Mesothelial cell of epicardium (in vitro differentiated cells): ENCODE data around the gene SPATS2L. TPM values are rescaled to one million over a fixed set of nuclear protein-coding genes. Genes with fewer than 3 reads are reported as not detected.

ENCODE experiments used
- DNase-seq, 2 experiments: peaks; one replicate each; pipeline ENCODE4 v3.0.0; 2021; ENCODE audit warnings: low spot score in 2 of 2; ENCODE audit not compliant: unreplicated experiment in 2 of 2
- H3K27ac Mint-ChIP-seq: 2 replicates; pipeline ENCODE4 v1.8.0; 2021; ENCODE audit warnings: mixed read lengths
- H3K27me3 Mint-ChIP-seq: 2 replicates; pipeline ENCODE4 v1.8.0; 2021; ENCODE audit warnings: low read depth, mixed read lengths
- H3K36me3 Mint-ChIP-seq: 2 replicates; pipeline ENCODE4 v1.8.0; 2021; ENCODE audit warnings: mixed read lengths
- H3K4me1 Mint-ChIP-seq: 2 replicates; pipeline ENCODE4 v1.8.0; 2021; ENCODE audit warnings: mixed read lengths
- H3K4me3 Mint-ChIP-seq: 2 replicates; pipeline ENCODE4 v1.8.0; 2021; ENCODE audit warnings: mild to moderate bottlenecking, moderate library complexity, mixed read lengths
- H3K9me3 Mint-ChIP-seq: 2 replicates; pipeline ENCODE4 v1.8.0; 2021; ENCODE audit warnings: mixed read lengths
- total RNA-seq: library from RNA; stranded (reverse); gene quantifications from 3 replicates; pipeline ENCODE4 v1.2.1, GENCODE V29; 2021
- TF ChIP-seq, protein P1 (sequence below): fragments of 200-600 bp; sonication (generic); IDR thresholded peaks from one replicate; pipeline ENCODE4 v1.5.0; 2021; ENCODE audit warnings: antibody characterized with exemption; ENCODE audit not compliant: unreplicated experiment

Gene SPATS2L
- total RNA-seq, 1 donor from 2014 or later: 84.8 TPM

DNA sequence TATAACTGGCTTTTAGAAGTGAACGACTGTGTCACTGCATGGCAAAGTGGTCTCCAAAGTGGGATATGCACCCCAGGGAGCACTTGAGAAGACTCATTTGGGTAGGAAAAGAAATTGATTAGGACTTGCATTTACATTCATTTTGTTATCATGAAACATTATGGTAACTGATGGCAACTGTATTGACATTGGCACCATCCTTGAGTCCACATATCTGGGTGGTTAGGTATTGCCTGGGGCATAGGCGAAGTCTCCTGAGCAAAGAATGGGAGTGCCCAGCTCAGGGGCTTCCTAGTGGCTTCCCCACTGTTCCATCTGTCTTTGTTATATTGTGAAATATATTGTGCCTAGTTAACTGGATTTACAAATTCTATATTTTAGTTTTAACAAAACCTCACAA, 29.2 kb downstream of the SPATS2L start:
- Mint-ChIP-seq H3K27me3 (no peaks in the 10 kb centered on the region), H3K4me3 (no peak overlapping the region), H3K27ac (peak overlapping the region; percentile 51), H3K9me3 (no peaks in the 10 kb centered on the region), H3K4me1 (peaks cover 48% of the 10 kb centered on the region), H3K36me3 (peaks cover 9% of the 10 kb centered on the region)
- DNase-seq: no peak
- TF ChIP-seq, protein P1, sequence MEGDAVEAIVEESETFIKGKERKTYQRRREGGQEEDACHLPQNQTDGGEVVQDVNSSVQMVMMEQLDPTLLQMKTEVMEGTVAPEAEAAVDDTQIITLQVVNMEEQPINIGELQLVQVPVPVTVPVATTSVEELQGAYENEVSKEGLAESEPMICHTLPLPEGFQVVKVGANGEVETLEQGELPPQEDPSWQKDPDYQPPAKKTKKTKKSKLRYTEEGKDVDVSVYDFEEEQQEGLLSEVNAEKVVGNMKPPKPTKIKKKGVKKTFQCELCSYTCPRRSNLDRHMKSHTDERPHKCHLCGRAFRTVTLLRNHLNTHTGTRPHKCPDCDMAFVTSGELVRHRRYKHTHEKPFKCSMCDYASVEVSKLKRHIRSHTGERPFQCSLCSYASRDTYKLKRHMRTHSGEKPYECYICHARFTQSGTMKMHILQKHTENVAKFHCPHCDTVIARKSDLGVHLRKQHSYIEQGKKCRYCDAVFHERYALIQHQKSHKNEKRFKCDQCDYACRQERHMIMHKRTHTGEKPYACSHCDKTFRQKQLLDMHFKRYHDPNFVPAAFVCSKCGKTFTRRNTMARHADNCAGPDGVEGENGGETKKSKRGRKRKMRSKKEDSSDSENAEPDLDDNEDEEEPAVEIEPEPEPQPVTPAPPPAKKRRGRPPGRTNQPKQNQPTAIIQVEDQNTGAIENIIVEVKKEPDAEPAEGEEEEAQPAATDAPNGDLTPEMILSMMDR: no peak

DNA sequence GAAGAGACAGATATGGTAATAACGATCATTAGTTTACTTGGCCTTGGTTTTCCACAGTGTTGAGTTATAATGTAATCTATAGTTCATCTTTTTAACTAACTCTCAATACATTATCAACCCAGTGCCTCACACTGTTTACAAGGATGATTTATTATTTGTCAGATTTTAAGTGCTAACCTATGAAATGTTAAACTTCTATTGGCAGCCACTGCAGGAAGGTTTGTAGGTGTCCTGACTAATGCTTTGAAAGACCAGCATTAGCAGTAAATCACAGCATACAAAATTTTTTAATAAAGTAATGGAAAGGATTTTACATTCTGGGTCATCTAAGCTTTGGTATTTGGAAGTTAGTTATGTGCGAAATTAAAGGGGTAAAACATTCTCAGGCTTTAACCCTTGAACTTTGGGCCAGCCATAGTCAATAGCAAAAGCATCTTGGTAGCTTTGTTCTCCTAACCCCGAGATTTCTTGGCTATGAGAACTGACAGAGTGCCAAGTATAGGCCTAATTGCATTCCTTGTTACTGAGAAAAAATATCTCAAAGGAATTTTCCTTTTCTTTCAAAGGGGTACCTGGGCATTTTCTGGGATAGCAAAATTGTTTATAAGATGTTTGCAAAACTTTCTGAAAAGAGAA, 30.6 kb downstream of the SPATS2L start:
- Mint-ChIP-seq H3K4me1 (peaks cover 42% of the 10 kb centered on the region), H3K27me3 (no peaks in the 10 kb centered on the region), H3K4me3 (no peak overlapping the region), H3K27ac (peak overlapping the region; percentile 80), H3K9me3 (no peaks in the 10 kb centered on the region), H3K36me3 (peaks cover 10% of the 10 kb centered on the region)
- DNase-seq: no peak
- TF ChIP-seq, protein P1: no peak

DNA sequence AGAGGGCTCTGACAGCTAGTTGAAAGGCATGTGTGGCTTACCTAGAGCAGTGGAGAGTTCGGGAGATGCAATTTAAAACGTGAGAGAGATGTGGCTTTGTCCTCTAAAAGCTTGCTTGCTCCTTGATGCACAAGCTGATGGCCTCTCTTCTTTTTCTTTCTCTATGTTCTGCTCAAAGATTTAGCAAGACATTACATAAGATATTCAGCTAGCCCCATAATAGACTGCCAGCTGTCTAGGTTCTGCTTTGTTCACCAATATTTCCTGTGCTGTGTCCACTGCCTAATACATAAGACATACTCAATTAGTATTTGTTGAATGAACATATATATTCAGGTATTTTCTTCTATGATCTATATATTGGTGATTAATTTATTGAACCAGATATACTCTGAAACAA, 31.1 kb downstream of the SPATS2L start:
- no peak for DNase-seq
- H3K9me3 Mint-ChIP-seq: no peaks in the 10 kb centered on the region
- no peaks in the 10 kb centered on the region for H3K27me3 Mint-ChIP-seq
- H3K4me1 Mint-ChIP-seq: peaks cover 42% of the 10 kb centered on the region
- TF ChIP-seq, protein P1: no peak
- no peak overlapping the region for H3K4me3 Mint-ChIP-seq
- H3K36me3 Mint-ChIP-seq: peaks cover 10% of the 10 kb centered on the region
- peak overlapping the region; percentile 80 for H3K27ac Mint-ChIP-seq

DNA sequence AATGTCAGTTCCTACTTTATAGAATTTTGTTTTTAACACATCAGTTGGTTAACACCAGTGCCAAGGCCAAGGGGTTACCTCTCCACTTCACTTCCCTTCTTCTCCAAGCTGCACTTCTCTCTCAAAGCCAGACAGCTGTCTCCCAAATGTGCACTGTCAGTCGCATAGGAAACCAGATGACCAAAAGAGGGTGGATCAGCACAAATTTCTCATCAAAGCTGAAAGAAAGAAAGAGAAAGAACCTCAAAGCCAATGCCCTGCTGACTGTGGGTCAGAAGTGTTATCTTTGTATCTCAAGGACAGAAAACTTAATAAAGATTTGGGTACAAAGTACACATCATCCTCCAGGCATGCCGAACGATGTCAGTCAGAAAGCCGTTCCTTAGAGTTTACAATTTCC, 32.2 kb downstream of the SPATS2L start:
- no peak overlapping the region for H3K4me3 Mint-ChIP-seq
- TF ChIP-seq, protein P1: no peak
- no peaks in the 10 kb centered on the region for H3K27me3 Mint-ChIP-seq
- no peak overlapping the region for H3K27ac Mint-ChIP-seq
- no peak for DNase-seq
- peaks cover 13% of the 10 kb centered on the region for H3K36me3 Mint-ChIP-seq
- H3K9me3 Mint-ChIP-seq: peaks cover 4% of the 10 kb centered on the region
- peaks cover 42% of the 10 kb centered on the region for H3K4me1 Mint-ChIP-seq

DNA sequence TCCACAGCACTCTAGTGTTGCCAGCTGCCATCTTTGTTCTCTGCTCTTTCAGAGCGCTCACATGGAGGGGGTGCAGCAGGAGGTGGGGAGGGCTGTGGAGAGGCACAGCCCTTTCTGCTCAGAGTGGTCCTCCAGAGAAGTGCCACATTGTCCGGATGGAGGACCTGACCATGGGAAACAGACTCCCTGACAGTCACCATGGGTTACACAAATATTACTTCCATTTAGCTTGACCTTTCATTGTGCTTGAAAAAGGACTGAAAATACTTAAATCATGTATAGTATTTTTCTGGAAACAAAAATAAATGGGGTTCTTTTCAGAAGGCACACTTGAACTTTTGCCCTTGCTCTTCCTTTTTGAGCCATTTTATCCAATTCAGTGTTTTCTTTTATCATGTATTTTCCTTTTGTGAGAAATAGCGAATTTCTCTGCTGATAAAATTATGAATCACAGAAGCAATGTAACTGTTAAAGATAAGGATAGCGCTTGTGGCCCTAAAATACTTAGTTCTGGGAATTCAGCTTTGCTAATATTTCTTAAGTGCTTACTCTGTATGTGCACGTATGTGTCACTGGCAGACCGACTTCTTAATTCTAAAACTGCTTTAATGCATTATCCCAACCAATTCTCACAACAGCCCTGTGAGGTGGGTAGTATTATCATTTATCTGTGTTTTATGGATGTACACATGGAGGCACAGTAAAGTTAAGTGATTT, 34.2 kb downstream of the SPATS2L start:
- peak overlapping the region; percentile 0 for H3K27ac Mint-ChIP-seq
- H3K4me3 Mint-ChIP-seq: no peak overlapping the region
- peaks cover 15% of the 10 kb centered on the region for H3K9me3 Mint-ChIP-seq
- no peak for DNase-seq
- H3K27me3 Mint-ChIP-seq: no peaks in the 10 kb centered on the region
- peaks cover 19% of the 10 kb centered on the region for H3K36me3 Mint-ChIP-seq
- peaks cover 46% of the 10 kb centered on the region for H3K4me1 Mint-ChIP-seq
- TF ChIP-seq, protein P1: no peak
